HEK293 (cell line): ENCODE data around the gene SLC38A10.
A peak's percentile ranks its signal among the peaks of the same experiment; 100 is the strongest.

Source experiments
- CTCF ChIA-PET: fragments of 350-600 bp; formaldehyde crosslinking; extraction: SDS; loops from one replicate; lab custom pipeline; 2021; ENCODE audit warnings: antibody characterized with exemption; lab: Yijun Ruan, JAX
- POLR2A ChIA-PET: fragments of 300-600 bp; formaldehyde crosslinking; extraction: SDS; loops from one replicate; lab custom pipeline; 2020; ENCODE audit warnings: antibody characterized with exemption, inconsistent platforms; lab: Yijun Ruan, JAX
- H3K27ac ChIP-seq: fragments of 200-500 bp; sonication (Bioruptor generic); 2 replicates; pipeline ENCODE4 v1.5.1; 2014; ENCODE audit warnings: low read depth, low read length, control low read depth, inconsistent platforms; ENCODE audit errors: extremely low read depth
- H3K36me3 ChIP-seq, 2 experiments: fragments of 200-500 bp in 1 of 2; sonication (Bioruptor generic) in 1 of 2; 1 replicate in 1 of 2; 2 replicates in 1 of 2; pipeline ENCODE4 v1.5.1; 2014 to 2017; ENCODE audit warnings: inconsistent platforms in 2 of 2, low read length in 2 of 2; ENCODE audit not compliant: control insufficient read depth in 2 of 2, insufficient read depth in 1 of 2
- H3K4me1 ChIP-seq: fragments of 200-500 bp; sonication (Bioruptor generic); 2 replicates; pipeline ENCODE4 v1.5.1; 2014; ENCODE audit warnings: mild to moderate bottlenecking, low read length, inconsistent platforms; ENCODE audit not compliant: control insufficient read depth, insufficient read depth
- H3K4me3 ChIP-seq: 2 replicates; pipeline ENCODE4 v1.5.1; 2011; ENCODE audit warnings: low read depth, mild to moderate bottlenecking, control low read depth, low read length, moderate library complexity
- H3K9me3 ChIP-seq: fragments of 200-500 bp; sonication (Bioruptor generic); 2 replicates; pipeline ENCODE4 v1.5.1; 2014; ENCODE audit warnings: low read depth, low read length, inconsistent platforms; ENCODE audit not compliant: control insufficient read depth, insufficient read depth
- HOXA7 ChIP-seq: sonication (generic); formaldehyde crosslinking; IDR thresholded peaks from 2 replicates; pipeline ENCODE4 v1.8.1; 2022; ENCODE audit warnings: missing genetic modification reagents, borderline replicate concordance
- IKZF3 ChIP-seq: fragments of 450-650 bp; IDR thresholded peaks from 2 replicates; pipeline ENCODE4 v1.5.0; 2018; ENCODE audit warnings: missing biosample characterization, mild to moderate bottlenecking, missing genetic modification characterization, moderate library complexity
- REPIN1 ChIP-seq: fragments of 450-650 bp; formaldehyde crosslinking; IDR thresholded peaks from 2 replicates; pipeline ENCODE4 v1.5.1; 2017; ENCODE audit warnings: missing biosample characterization, missing genetic modification characterization, low read depth
- SETDB1 ChIP-seq: IDR thresholded peaks from one replicate; pipeline ENCODE4 v1.6.1; 2017; ENCODE audit warnings: mild to moderate bottlenecking, low read length, moderate library complexity, mixed read lengths; ENCODE audit not compliant: insufficient read length
- ZFP3 ChIP-seq: fragments of 450-650 bp; formaldehyde crosslinking; IDR thresholded peaks from 2 replicates; pipeline ENCODE4 v1.5.1; 2016; ENCODE audit warnings: low read depth, missing biosample characterization, missing genetic modification characterization
- ZFP41 ChIP-seq: fragments of 450-650 bp; formaldehyde crosslinking; IDR thresholded peaks from 2 replicates; pipeline ENCODE4 v1.5.1; 2016; ENCODE audit warnings: missing biosample characterization, missing genetic modification characterization, borderline replicate concordance
- ZIC2 ChIP-seq: fragments of 450-650 bp; formaldehyde crosslinking; IDR thresholded peaks from 2 replicates; pipeline ENCODE4 v1.5.1; 2016; ENCODE audit warnings: missing biosample characterization, missing genetic modification characterization
- ZNF202 ChIP-seq: fragments of 450-650 bp; formaldehyde crosslinking; IDR thresholded peaks from 2 replicates; pipeline ENCODE4 v1.5.1; 2016; ENCODE audit warnings: missing biosample characterization, missing genetic modification characterization, borderline replicate concordance
- ZNF223 ChIP-seq: fragments of 450-650 bp; formaldehyde crosslinking; IDR thresholded peaks from 2 replicates; pipeline ENCODE4 v1.5.1; 2016; ENCODE audit warnings: missing biosample characterization, missing genetic modification characterization
- ZNF324 ChIP-seq: fragments of 450-650 bp; formaldehyde crosslinking; IDR thresholded peaks from 2 replicates; pipeline ENCODE4 v1.5.1; 2016; ENCODE audit warnings: missing biosample characterization, missing genetic modification characterization
- ZNF335 ChIP-seq: fragments of 450-650 bp; formaldehyde crosslinking; conservative IDR thresholded peaks from 2 replicates; pipeline ENCODE4 v1.5.1; 2016; ENCODE audit warnings: missing biosample characterization, missing genetic modification characterization
- ZNF341 ChIP-seq: fragments of 450-650 bp; formaldehyde crosslinking; IDR thresholded peaks from 2 replicates; pipeline ENCODE4; 2016; ENCODE audit warnings: low read depth, missing biosample characterization, missing genetic modification characterization
- ZNF354C ChIP-seq: fragments of 450-650 bp; formaldehyde crosslinking; IDR thresholded peaks from 2 replicates; pipeline ENCODE4 v1.5.1; 2016; ENCODE audit warnings: missing biosample characterization, missing genetic modification characterization, low read depth, borderline replicate concordance
- ZNF473 ChIP-seq: fragments of 450-650 bp; formaldehyde crosslinking; IDR thresholded peaks from 2 replicates; pipeline ENCODE4 v1.5.1; 2017; ENCODE audit warnings: missing biosample characterization, missing genetic modification characterization
- ZNF48 ChIP-seq: fragments of 450-650 bp; formaldehyde crosslinking; IDR thresholded peaks from 2 replicates; pipeline ENCODE4 v1.5.1; 2016; ENCODE audit warnings: missing biosample characterization, missing genetic modification characterization
- ZNF501 ChIP-seq: fragments of 450-650 bp; formaldehyde crosslinking; IDR thresholded peaks from 2 replicates; pipeline ENCODE4 v1.5.1; 2016; ENCODE audit warnings: missing biosample characterization, missing genetic modification characterization
- ZNF629 ChIP-seq: fragments of 450-650 bp; formaldehyde crosslinking; IDR thresholded peaks from 2 replicates; pipeline ENCODE4 v1.5.1; 2017; ENCODE audit warnings: missing biosample characterization, missing genetic modification characterization
- ZNF639 ChIP-seq: fragments of 450-650 bp; formaldehyde crosslinking; IDR thresholded peaks from 2 replicates; pipeline ENCODE4 v1.5.1; 2016; ENCODE audit warnings: missing biosample characterization, missing genetic modification characterization
- ZNF654 ChIP-seq: fragments of 450-650 bp; formaldehyde crosslinking; IDR thresholded peaks from 2 replicates; pipeline ENCODE4 v1.5.1; 2016; ENCODE audit warnings: low read depth, missing biosample characterization, missing genetic modification characterization
- ZNF707 ChIP-seq: fragments of 450-650 bp; formaldehyde crosslinking; IDR thresholded peaks from 2 replicates; pipeline ENCODE4 v1.5.1; 2016; ENCODE audit warnings: missing biosample characterization, missing genetic modification characterization
- ZNF792 ChIP-seq: fragments of 450-650 bp; formaldehyde crosslinking; IDR thresholded peaks from 2 replicates; pipeline ENCODE4 v1.5.1; 2016; ENCODE audit warnings: missing biosample characterization, missing genetic modification characterization
- ZSCAN30 ChIP-seq: fragments of 450-650 bp; IDR thresholded peaks from 2 replicates; pipeline ENCODE4 v1.5.1; 2018; ENCODE audit warnings: missing biosample characterization, mild to moderate bottlenecking, missing genetic modification characterization, moderate library complexity

The SLC38A10 gene

GRCh38 chr17:81315129-81315884 lies 20.2 kb upstream of the SLC38A10 start:
- POLR2A ChIA-PET, result interaction anchor here (0.7 kb wide), 1 partner anchor 11 kb away, joined by 3 read pairs; no protein-coding TSS in a partner anchor
- TF ChIP-seq REPIN1 (tag by site-specific recombination) (no peak), ZNF324 (tag by site-specific recombination) (no peak), ZNF707 (tag by site-specific recombination) (no peak), ZNF629 (tag by site-specific recombination) (no peak), ZNF354C (tag by site-specific recombination) (no peak), ZNF341 (tag by site-specific recombination) (no peak), ZNF48 (tag by site-specific recombination) (no peak), ZNF639 (tag by site-specific recombination) (no peak), ZNF792 (tag by site-specific recombination) (no peak), SETDB1 (no peak), ZSCAN30 (tag by site-specific recombination) (no peak), ZNF223 (no peak), IKZF3 (tag by site-specific recombination) (no peak), ZNF501 (no peak), ZNF473 (no peak), ZFP3 (no peak), ZNF335 (tag by site-specific recombination) (no peak), ZFP41 (tag by site-specific recombination) (no peak), ZNF202 (tag by site-specific recombination) (no peak), HOXA7 (CRISPR knock-in tag) (no peak)
- Histone ChIP-seq H3K27ac (no peak overlapping the region), H3K9me3 (no peaks in the 10 kb centered on the region), H3K36me3 (no peaks in the 10 kb centered on the region), H3K4me1 (no peaks in the 10 kb centered on the region), H3K4me3 (no peak overlapping the region)
- CTCF ChIA-PET, result interaction anchor here (0.5 to 1.0 kb wide), 2 partner anchors 168 to 1307 kb away, joined by 3 to 4 read pairs; no protein-coding TSS in a partner anchor

- H3K36me3 ChIP-seq, result no peaks in the 10 kb centered on the region
- H3K4me3 ChIP-seq, result no peak overlapping the region
- no peaks in the 10 kb centered on the region for H3K9me3 ChIP-seq
- ChIA-PET POLR2A (interaction anchor here (0.7 to 1.1 kb wide), 3 partner anchors 10 to 26 kb away, joined by 3 to 4 read pairs (median 3); no protein-coding TSS in a partner anchor), CTCF (interaction anchor here (1.0 to 1.4 kb wide), 3 partner anchors 9 to 212 kb away, joined by 3 to 4 read pairs (median 4); no protein-coding TSS in a partner anchor)
- no peak overlapping the region for H3K27ac ChIP-seq
- TF ChIP-seq ZNF654 (no peak), ZIC2 (tag by site-specific recombination) (0 out of 2 replicates have a peak, but pooled peaks have one; percentile 14)
- TF ChIP-seq, all 188 proteins: peak for 1
- no peaks in the 10 kb centered on the region for H3K4me1 ChIP-seq
Observed at GRCh38 chr17:81314398-81315081, 19.4 kb upstream of the SLC38A10 start.
